ENCODE measurements around the gene SFMBT2.

SFMBT2 gene

GRCh38 chr10:7364474-7364873 is 46.4 kb downstream of the SFMBT2 start:
- DNase-seq (no peak), ATAC-seq (peak; percentile 59)

- DNase-seq (no peak), ATAC-seq (no peak)
Observed at GRCh38 chr10:7363700-7364099, 47.1 kb downstream of the SFMBT2 start.

DNA sequence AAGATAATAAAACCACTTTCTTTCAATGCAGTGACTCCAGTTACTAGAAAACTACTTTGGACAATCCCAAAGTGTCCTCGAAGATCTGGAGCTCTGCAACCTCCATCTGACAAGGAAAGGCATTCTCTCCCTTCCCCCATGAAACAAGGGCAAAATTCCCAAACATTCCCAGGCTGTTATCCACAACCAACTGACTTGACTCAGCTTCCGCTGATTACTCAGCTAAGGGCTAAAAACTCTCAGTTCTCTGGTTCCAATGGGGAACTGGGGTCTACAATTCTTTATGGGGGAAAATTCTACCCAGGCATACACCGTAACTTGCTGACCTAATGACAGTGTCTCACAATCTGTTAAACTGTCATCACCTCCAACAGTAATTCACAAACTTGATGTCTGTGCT is 48.4 kb downstream of the SFMBT2 start:
- DNase-seq = no peak
- no peak for ATAC-seq

DNA sequence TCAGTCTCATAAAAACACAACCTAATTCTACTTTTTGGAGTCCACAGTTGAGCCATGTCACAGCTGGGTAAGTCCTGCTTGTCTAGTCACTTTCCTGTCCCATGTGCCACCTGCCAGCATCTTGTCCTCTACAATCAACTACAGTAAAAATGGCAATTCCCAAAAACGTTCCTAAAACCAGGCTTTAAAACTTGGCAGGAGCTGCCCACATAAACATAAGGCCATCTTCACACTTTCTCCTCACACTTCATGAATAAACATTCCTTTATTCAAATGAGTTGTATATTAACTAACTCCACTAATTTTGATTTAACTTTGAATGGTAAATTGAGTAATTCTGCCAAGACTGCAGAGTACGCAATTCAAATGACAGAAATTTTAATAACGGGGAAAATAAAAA is 49.5 kb downstream of the SFMBT2 start:
- DNase-seq (no peak), ATAC-seq (no peak)

GRCh38 chr10:7359954-7360353 is 50.9 kb downstream of the SFMBT2 start:
- no peak for DNase-seq
- no peak for ATAC-seq

- DNase-seq (no peak), ATAC-seq (no peak)
Observed at GRCh38 chr10:7359356-7359755, 51.5 kb downstream of the SFMBT2 start.

DNA sequence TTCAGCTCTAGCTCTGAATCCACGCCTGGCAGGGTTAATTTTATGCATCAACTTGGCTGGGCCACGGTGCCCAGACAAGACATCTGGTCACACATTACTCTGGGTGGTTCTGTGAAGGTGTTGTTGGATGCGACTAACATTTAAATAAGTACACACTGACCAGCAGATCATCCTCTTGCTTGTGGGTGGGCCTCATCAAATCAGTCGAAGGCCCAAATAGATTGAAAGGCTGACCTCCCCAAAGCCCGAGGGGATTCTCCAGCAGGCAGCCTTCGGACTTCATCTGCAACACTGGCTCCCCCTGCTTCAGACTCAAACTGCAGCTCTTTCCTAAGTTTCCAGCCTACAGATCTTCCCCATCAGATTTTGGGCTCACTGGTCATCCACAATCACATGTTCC is 53.6 kb downstream of the SFMBT2 start:
- DNase-seq (no peak), ATAC-seq (no peak)

- no peak for DNase-seq
Observed at GRCh38 chr10:7354330-7355047, 56.3 kb downstream of the SFMBT2 start.

DNA sequence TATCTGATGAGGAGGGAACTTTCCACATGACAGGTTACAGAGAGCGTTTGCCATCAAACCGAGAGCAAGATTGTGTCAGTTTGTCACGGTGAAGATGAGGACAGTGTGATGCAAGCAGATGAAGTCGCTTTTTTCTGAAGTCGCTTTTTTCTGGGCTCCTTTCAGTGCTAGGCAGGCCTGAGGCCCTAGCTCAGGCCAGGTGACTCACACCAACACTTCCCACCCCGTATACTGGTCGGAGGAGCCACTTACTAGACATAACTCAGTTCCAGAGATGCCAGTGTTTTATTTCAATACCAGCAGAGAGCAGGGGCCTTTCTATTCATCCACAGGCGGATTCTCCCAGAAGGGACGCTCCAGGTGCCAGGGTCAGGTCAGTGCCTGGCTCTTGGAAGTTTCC is 58.9 kb downstream of the SFMBT2 start:
- DNase-seq (no peak), ATAC-seq (no peak)

More at GRCh38 chr10:7354330-7355047, 56.3 kb downstream of the SFMBT2 start:
- ATAC-seq = peak; percentile 55

DNA sequence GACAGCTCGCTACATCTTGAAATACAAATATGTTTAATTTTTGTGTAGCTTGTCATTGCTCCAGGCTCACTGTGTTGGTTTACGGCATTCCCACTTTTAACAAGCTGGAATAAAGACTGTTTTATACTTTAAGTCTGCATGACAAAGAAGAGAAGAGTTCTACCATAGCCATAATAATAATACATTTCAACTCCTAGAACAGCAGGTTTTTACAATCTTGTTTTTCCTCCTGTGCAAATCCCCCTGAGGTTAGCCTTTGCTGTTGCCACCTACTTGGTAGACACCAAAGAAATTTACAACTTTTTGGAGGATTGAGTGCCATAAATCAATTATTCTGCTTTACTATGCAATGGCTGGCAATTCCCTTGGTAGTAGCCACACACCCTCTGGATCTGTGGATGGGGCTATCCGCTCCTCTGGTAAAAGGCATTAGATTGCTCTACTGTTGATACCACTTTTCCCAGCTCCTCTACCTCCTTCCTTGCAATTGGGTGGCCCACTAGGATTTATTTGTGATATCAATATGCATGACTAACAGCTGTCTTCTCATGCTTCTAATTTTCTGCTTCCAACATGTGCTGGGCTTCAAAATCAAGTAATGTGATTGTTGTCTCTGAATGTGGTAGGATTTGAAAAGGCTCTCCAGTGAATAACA is 60.2 kb downstream of the SFMBT2 start:
- DNase-seq (no peak), ATAC-seq (no peak)

GRCh38 chr10:7345717-7346116 is 65.1 kb downstream of the SFMBT2 start:
- no peak for ATAC-seq
- DNase-seq = no peak

DNA sequence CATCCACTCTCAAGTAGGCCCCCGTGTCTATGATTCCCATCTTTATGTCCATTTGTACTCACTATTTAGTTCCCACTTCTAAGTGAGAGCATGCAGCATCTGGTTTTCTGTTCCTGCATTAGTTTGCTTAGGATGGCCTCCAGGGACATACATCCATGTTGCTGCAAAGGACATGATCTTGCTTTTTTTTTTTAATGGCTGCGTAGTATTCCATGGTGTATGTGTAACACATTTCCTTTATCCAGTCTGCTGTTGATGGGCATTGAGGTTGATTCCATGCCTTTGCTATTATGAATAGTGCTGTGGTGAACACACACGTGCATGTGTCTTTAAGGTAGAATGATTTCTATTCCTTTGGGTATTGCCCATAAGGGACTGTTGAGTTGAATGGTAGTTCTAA is 67.8 kb downstream of the SFMBT2 start:
- DNase-seq (no peak), ATAC-seq (no peak)

- DNase-seq (no peak), ATAC-seq (no peak)
Observed at GRCh38 chr10:7340179-7340874, 70.5 kb downstream of the SFMBT2 start.

DNA sequence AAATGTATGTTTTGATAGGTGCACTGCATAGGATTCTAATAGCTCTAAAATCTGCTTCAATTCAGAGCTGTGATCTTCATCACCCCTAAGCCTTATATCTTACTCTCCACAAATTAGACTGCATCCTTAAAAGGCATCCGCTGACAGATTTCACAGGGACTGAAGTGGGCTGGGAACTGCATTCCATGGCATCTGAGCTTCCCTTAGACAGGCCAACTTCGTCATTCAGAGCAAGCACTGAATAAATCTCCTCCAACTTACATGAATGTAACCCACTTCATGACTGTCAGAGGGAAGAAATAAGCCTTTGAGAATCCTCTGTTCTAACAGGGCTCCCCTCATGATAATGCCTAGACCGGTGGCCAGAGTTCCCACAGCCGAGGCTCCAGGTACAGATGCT is 71.3 kb downstream of the SFMBT2 start:
- no peak for ATAC-seq
- no peak for DNase-seq

GRCh38 chr10:7338469-7338868 is 72.4 kb downstream of the SFMBT2 start:
- ATAC-seq (peak; percentile 58), DNase-seq (no peak)

DNA sequence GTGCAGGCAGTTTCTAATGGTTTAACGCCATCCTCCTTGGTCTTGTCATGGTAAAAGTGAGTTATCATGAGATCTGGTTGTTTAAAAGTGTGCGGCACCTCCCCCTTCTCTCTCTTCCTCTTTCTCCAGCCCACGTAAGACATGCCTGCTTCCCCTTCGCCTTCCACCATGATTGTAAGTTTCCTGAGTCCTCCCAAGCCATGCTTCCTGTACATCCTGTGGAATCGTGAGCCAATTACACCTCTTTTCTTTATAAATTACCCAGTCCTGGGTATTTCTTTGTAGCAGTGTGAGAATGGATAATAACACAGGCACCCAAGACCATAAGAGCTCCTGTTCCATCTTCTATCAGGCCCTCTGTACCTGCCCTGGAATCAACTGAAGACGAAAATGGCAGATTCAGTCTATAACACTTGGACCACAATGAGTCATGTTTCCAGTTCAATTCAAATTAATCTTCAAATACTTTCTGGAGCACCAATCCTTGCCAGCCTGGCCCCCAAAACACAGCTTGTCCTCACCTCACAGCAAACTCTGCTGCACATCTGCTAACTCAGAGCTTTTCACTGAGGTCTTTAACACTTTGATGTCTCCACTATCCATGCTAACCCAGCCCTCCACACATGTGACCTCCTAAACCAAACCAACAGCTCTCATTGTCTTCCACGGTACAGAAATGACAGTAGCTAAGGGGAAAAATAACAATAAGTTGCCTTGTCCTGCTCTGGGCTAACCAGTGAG is 73.2 kb downstream of the SFMBT2 start:
- ATAC-seq (peak; percentile 81), DNase-seq (peak; percentile 40)

GRCh38 chr10:7335977-7336376 is 74.9 kb downstream of the SFMBT2 start:
- ATAC-seq = no peak

GRCh38 chr10:7334642-7334964 is 76.2 kb downstream of the SFMBT2 start:
- DNase-seq (no peak), ATAC-seq (no peak)

More at GRCh38 chr10:7335977-7336376, 74.9 kb downstream of the SFMBT2 start:
- no peak for DNase-seq

DNA sequence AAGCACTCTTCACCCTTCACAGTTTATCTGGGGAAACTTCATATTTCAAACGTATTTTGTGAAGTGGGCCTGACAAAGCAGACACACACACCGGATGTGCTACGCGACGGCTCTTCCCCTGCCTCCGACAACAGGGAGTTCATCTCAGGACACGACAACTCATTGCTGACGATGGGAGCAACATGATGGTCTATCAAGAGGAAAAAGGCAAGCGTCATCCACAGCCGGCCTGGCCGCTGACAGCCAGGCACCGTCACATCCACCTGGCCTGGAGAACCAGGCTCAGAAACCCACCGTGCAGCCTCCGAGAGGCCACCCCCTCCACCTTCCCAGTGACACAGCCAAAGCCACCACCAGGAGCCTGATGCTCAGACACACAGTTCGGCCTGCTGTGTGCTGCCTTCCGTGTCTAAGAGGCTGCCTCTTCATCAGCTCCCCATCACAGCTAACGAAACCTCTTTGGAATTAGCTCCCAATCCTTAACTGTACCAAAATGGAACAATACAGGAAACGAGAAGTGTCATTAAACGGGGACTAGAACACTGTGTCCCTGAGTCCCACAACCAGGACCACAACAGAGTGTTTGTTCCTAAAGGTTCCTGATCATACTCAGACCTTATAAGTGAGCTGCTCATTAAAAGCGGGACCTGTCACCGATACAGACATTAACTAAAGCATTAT is 76.7 kb downstream of the SFMBT2 start:
- no peak for DNase-seq
- ATAC-seq = no peak

DNA sequence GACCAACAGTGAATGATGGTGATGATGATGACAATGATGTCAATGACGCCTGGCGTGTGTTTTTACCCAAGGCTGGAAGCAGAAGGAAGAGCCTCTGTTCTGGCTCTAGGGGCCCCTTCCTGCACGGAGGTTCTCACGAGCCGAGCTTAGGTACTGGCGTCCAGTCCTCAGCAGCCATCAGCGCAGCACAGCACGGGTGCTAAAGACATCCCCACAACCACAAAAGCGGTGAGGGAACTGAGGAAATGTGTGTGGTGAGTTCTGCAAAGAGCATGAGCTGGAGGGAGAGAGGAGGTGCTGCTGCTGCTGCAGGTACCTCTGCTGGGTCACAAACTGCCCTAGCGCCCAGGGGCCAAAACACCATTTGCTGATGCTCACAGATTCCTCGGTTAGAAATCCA is 81.6 kb downstream of the SFMBT2 start:
- DNase-seq (no peak), ATAC-seq (no peak)

DNA sequence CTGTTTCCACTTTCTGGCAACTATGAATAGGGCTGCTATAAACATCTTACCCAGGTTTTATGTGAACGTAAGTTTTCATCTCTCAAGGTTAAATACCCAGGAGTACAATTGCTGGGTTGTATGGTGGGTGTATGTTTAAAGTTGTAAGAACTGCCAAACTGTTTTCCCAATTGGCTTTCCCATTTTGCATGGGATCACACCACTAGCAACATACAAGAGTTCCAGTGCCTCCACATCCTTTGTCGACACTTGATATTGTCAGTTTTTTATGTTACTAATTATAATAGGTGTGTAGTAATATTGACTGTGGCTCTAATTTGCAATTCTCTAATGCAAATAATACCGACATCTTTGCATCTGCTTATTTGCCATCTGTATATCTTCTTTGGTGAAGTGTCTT is 82.9 kb downstream of the SFMBT2 start:
- DNase-seq (no peak), ATAC-seq (no peak)

DNA sequence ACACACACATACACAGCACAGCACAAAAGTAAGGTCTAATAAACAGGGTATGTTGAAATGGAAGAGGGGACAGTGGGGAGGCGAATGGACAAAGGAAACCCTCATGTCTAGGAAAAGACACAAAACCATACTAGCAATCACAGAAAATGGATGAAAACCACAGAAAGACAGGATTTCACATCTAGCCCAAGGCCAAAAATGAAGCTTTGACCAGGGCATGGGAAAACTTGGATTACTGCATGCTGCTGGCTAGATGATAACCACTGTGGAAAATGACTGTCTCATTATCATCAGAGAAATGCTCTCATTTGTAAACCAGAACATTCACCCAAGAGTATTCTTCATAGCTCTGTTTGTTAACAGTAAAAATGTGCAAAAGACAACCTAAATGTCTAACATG is 88.2 kb downstream of the SFMBT2 start:
- ATAC-seq (no peak), DNase-seq (no peak)
